Pancreas (tissue), 10 donors: ENCODE measurements around the gene LITAF. TPM values are rescaled to one million over a fixed set of nuclear protein-coding genes. Genes with fewer than 3 reads are reported as not detected.

ENCODE experiments used
- ATAC-seq, 4 donors: fragments of 200-7000 bp; cut with Tn5 transposase; one replicate each; pipeline versions ENCODE4 v1.8.0 to v1.9.1; 2020; ENCODE audit warnings: mild to moderate bottlenecking in 4 of 4, moderate library complexity in 4 of 4
- DNase-seq, 6 donors: peaks; one replicate each; pipeline ENCODE4 v3.0.0-alpha.2; 2020
- FAIRE-seq: peaks from 2 replicates; lab custom pipeline; 2012; peaks lifted over from hg19 to GRCh38; lab: Jason Lieb, UNC
- H3K27ac ChIP-seq, 4 donors: fragments of 200-600 bp; sonication (generic); 1 replicate in 3 of 4; 2 replicates in 1 of 4; pipeline versions ENCODE4 v1.5.0 to v1.8.0; 2020
- H3K27me3 ChIP-seq, 4 donors: fragments of 200-600 bp; one replicate each; pipeline ENCODE4 v1.8.0; 2021
- H3K36me3 ChIP-seq, 3 donors: fragments of 200-600 bp; sonication (generic) in 1 of 3; one replicate each; pipeline versions ENCODE4 v1.5.0 to v1.8.0; 2020 to 2021
- H3K4me1 ChIP-seq, 3 donors: fragments of 200-600 bp; one replicate each; pipeline ENCODE4 v1.8.0; 2021
- H3K4me3 ChIP-seq, 4 donors: fragments of 200-600 bp; sonication (generic) in 2 of 4; one replicate each; pipeline versions ENCODE4 v1.5.0 to v1.8.0; 2020 to 2021
- H3K9me3 ChIP-seq, 4 donors: fragments of 200-600 bp; one replicate each; pipeline ENCODE4 v1.8.0; 2021
- WGBS, 2 donors: extraction: QIAGEN DNeasy Blood & Tissue Kit; methylation state at CpG; one replicate each; pipeline ENCODE4 v1.1.7; 2013; 5-methylcytosine and 5-hydroxymethylcytosine counted together
- intact Hi-C, 3 donors: fragments of 100-400 bp; cut with DNase I; formaldehyde crosslinking; loops; one replicate each; pipeline versions ENCODE4 v1.11.1 to v1.14.2; 2022
- polyA plus RNA-seq, 2 donors: library from polyadenylated mRNA; stranded (reverse); fragments of 200-250 nt; gene quantifications; one replicate each; pipeline ENCODE4 v1.2.3, GENCODE V29; 2013
- total RNA-seq, 6 donors: library from RNA; stranded (reverse); fragmentation: NEBNext Ultra II Directional in 4 of 6; extraction: Animal tissue kit (Norgen Biotek cat#: 25700) in 4 of 6; gene quantifications; one replicate each; pipeline versions ENCODE4 v1.2.1 to v1.2.4, GENCODE V29; 2021 to 2023
- TF ChIP-seq, protein P1 (sequence below), 4 donors: fragments of 200-600 bp; sonication (generic) in 3 of 4; IDR thresholded peaks; one replicate each; pipeline versions ENCODE4 v1.5.0 to v1.8.0; 2021; ENCODE audit warnings: antibody characterized with exemption in 4 of 4
- donor health status: healthy with polysubstance abuse.
- donor health status: DM: no; HTN: no; CAD: no; lungs with moderate emphysema.
- donor health status: DM: no; HTN: no; CAD: no.
- donor health status: control.
- donor health status: control.
- donor health status: Bipolar disorder and iron deficiency.
- donor health status: DM: yes; HTN: yes; CAD: no.
- donor health status: DM: no; HTN: no; CAD: no.
- donor health status: DM: no; HTN: no; CAD: no.
- donor health status: DM: yes; HTN: yes; CAD: no.

The LITAF gene
- total and polyA plus RNA-seq, 8 donors: 17.6 to 85.3 (median 32.3) TPM

GRCh38 chr16:11533588-11533987 is 53.1 kb downstream of the LITAF start:
- FAIRE-seq (no peak), DNase-seq (no peak), ATAC-seq (no peak)
- H3K27ac ChIP-seq: no peak overlapping the region
- 77 to 79% methylated on average over 5 of the region's 5 CpGs for WGBS, 2 donors
- no peak overlapping the region for H3K4me3 ChIP-seq
- H3K27me3 ChIP-seq: no peaks in the 10 kb centered on the region
- intact Hi-C loops: loop anchor here in 1 of 3 donors (5.0 to 10.0 kb wide), 3 partner anchors 109 to 281 kb away; no protein-coding TSS in a partner anchor
- H3K9me3 ChIP-seq: no peaks in the 10 kb centered on the region
- H3K36me3 ChIP-seq: no peaks in the 10 kb centered on the region
- TF ChIP-seq, protein P1, sequence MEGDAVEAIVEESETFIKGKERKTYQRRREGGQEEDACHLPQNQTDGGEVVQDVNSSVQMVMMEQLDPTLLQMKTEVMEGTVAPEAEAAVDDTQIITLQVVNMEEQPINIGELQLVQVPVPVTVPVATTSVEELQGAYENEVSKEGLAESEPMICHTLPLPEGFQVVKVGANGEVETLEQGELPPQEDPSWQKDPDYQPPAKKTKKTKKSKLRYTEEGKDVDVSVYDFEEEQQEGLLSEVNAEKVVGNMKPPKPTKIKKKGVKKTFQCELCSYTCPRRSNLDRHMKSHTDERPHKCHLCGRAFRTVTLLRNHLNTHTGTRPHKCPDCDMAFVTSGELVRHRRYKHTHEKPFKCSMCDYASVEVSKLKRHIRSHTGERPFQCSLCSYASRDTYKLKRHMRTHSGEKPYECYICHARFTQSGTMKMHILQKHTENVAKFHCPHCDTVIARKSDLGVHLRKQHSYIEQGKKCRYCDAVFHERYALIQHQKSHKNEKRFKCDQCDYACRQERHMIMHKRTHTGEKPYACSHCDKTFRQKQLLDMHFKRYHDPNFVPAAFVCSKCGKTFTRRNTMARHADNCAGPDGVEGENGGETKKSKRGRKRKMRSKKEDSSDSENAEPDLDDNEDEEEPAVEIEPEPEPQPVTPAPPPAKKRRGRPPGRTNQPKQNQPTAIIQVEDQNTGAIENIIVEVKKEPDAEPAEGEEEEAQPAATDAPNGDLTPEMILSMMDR (IDR thresholded peaks at IDR 0.05): no peak
- H3K4me1 ChIP-seq: no peaks in the 10 kb centered on the region

DNA sequence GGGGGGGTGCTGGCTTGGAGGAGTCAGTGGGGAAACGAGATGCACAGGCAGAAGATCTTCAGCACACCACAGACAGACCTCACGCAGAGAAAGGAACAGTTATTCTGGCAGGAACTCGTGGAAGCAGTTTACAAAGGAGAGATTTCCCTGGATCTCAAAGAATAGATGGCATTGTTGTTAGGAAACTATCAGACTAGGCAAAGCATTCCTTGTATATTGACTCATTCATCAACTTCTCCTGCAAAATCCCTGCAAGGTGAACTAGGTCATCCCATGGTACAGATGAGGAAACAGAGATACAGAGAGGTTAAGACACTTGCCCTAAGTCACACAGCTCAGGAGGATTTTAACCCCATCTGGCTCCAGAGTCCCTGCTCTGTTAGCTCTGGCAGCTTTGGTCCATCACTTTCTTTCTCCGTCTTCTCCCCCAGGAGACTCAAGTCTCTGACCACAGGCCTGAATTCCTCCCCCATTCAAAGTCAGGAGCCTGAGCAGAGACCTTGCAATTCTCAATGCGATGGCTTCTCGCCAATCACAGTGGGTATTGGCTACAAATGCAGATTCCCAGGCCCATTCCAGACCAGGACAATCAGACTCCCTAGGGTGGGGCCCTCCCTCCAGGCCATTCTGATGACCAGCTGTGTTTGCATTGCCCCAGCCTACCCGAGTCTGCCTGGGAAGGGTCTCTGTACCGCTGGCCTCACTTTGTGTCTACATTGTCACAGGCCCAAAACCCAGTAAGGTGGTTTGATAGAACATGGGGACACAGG is 56.4 kb downstream of the LITAF start:
- Histone ChIP-seq H3K27ac (no peak overlapping the region), H3K27me3 (no peaks in the 10 kb centered on the region), H3K4me3 (no peak overlapping the region), H3K9me3 (no peaks in the 10 kb centered on the region), H3K4me1 (no peaks in the 10 kb centered on the region), H3K36me3 (no peaks in the 10 kb centered on the region)
- TF ChIP-seq, protein P1 (IDR thresholded peaks at IDR 0.05): no peak
- intact Hi-C loops: loop anchor here in 1 of 3 donors (5.0 to 10.0 kb wide), 3 partner anchors 112 to 284 kb away; no protein-coding TSS in a partner anchor
- FAIRE-seq: no peak
- WGBS, 2 donors: 68 to 70% methylated on average over 8 of the region's 8 CpGs
- ATAC-seq: no peak
- DNase-seq: no peak

GRCh38 chr16:11529285-11529684 is 57.4 kb downstream of the LITAF start:
- Histone ChIP-seq H3K4me1 (no peaks in the 10 kb centered on the region), H3K4me3 (no peak overlapping the region), H3K27ac (no peak overlapping the region), H3K9me3 (no peaks in the 10 kb centered on the region), H3K27me3 (no peaks in the 10 kb centered on the region), H3K36me3 (no peaks in the 10 kb centered on the region)
- TF ChIP-seq, protein P1 (IDR thresholded peaks at IDR 0.05): no peak
- DNase-seq: no peak
- intact Hi-C loops: loop anchor here in 1 of 3 donors (10.0 kb wide), 1 partner anchor 64 kb away; no protein-coding TSS in a partner anchor
- no peak for ATAC-seq
- 62 to 71% methylated on average over 4 of the region's 4 CpGs for WGBS, 2 donors
- FAIRE-seq: no peak

DNA sequence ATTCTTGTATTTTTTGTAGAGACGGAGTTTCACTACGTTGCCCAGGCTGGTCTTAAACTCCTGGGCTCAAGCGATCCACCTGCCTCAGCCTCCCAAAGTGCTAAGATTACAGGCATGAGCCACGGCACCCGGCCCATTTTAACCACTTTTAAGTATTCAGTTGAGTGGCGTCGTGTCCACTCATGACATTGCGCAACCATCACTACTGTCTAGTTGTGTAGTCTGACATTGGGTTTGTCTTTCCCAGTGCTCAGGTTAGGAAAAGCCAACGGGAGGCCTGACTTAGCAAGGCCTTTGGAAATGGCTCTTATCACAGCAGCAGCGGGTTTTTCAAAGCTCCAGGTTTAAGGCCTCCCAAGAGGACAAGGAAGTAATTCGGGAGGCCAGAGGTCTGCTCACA is 58.7 kb downstream of the LITAF start:
- WGBS, 2 donors: 86 to 91% methylated on average over 11 of the region's 11 CpGs
- ATAC-seq (no peak), FAIRE-seq (no peak), DNase-seq (no peak)
- no peaks in the 10 kb centered on the region for H3K4me1 ChIP-seq
- intact Hi-C loops: loop anchor here in 1 of 3 donors (10.0 kb wide), 1 partner anchor 63 kb away; no protein-coding TSS in a partner anchor
- H3K27ac ChIP-seq: no peak overlapping the region
- H3K4me3 ChIP-seq: no peak overlapping the region
- H3K27me3 ChIP-seq: no peaks in the 10 kb centered on the region
- TF ChIP-seq, protein P1 (IDR thresholded peaks at IDR 0.05): no peak
- no peaks in the 10 kb centered on the region for H3K9me3 ChIP-seq
- no peaks in the 10 kb centered on the region for H3K36me3 ChIP-seq
